Measurements from ENCODE around the gene PALM. TPM values are rescaled to one million over a fixed set of nuclear protein-coding genes. Genes with fewer than 3 reads are reported as not detected.

The PALM gene
- total and polyA plus RNA-seq, 9 of the 15 experiments (the other 6 are each of a cell fraction or from before 2014, with no cell fraction given), result 0.04 to 6.6 (median 1.7) TPM

GRCh38 chr19:680287-681028, 28.3 kb upstream of the PALM start (continued):
- TF ChIP-seq NONO (IDR thresholded peaks at IDR 0.05; ENCODE audit: low read depth in 2 of 2, low read length in 1 of 2) (peak in 1 of 2 experiments; percentile 96; a peak in 3 of 4 replicates), JUNB (CRISPR knock-in tag; conservative IDR thresholded peaks at IDR 0.05) (0 out of 2 replicates have a peak, but pooled peaks have one; percentile 28), HLTF (IDR thresholded peaks at IDR 0.05) (0 out of 2 replicates have a peak, but pooled peaks have one; percentile 60), E2F8 (IDR thresholded peaks at IDR 0.05; ENCODE audit: low read depth, partially characterized antibody) (peak; percentile 58), POLR2B (IDR thresholded peaks at IDR 0.05; ENCODE audit: low read depth, partially characterized antibody) (peak; percentile 91), CCNT2 (IDR thresholded peaks at IDR 0.05; ENCODE audit: borderline replicate concordance, extremely low read depth, insufficient read length, low read depth, low read length) (peak; percentile 89)
- TF ChIP-seq, protein P1, sequence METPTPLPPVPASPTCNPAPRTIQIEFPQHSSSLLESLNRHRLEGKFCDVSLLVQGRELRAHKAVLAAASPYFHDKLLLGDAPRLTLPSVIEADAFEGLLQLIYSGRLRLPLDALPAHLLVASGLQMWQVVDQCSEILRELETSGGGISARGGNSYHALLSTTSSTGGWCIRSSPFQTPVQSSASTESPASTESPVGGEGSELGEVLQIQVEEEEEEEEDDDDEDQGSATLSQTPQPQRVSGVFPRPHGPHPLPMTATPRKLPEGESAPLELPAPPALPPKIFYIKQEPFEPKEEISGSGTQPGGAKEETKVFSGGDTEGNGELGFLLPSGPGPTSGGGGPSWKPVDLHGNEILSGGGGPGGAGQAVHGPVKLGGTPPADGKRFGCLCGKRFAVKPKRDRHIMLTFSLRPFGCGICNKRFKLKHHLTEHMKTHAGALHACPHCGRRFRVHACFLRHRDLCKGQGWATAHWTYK (CRISPR knock-in tag; IDR thresholded peaks at IDR 0.05), result peak; percentile 69; the same call in 1 of the 2 replicates
- TF ChIP-seq, protein P2, sequence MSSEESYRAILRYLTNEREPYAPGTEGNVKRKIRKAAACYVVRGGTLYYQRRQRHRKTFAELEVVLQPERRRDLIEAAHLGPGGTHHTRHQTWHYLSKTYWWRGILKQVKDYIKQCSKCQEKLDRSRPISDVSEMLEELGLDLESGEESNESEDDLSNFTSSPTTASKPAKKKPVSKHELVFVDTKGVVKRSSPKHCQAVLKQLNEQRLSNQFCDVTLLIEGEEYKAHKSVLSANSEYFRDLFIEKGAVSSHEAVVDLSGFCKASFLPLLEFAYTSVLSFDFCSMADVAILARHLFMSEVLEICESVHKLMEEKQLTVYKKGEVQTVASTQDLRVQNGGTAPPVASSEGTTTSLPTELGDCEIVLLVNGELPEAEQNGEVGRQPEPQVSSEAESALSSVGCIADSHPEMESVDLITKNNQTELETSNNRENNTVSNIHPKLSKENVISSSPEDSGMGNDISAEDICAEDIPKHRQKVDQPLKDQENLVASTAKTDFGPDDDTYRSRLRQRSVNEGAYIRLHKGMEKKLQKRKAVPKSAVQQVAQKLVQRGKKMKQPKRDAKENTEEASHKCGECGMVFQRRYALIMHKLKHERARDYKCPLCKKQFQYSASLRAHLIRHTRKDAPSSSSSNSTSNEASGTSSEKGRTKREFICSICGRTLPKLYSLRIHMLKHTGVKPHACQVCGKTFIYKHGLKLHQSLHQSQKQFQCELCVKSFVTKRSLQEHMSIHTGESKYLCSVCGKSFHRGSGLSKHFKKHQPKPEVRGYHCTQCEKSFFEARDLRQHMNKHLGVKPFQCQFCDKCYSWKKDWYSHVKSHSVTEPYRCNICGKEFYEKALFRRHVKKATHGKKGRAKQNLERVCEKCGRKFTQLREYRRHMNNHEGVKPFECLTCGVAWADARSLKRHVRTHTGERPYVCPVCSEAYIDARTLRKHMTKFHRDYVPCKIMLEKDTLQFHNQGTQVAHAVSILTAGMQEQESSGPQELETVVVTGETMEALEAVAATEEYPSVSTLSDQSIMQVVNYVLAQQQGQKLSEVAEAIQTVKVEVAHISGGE (CRISPR knock-in tag; IDR thresholded peaks at IDR 0.05), result peak in 1 of 3 experiments; percentile 56; a peak in 1 of 6 replicates
- TF ChIP-seq, protein P3, sequence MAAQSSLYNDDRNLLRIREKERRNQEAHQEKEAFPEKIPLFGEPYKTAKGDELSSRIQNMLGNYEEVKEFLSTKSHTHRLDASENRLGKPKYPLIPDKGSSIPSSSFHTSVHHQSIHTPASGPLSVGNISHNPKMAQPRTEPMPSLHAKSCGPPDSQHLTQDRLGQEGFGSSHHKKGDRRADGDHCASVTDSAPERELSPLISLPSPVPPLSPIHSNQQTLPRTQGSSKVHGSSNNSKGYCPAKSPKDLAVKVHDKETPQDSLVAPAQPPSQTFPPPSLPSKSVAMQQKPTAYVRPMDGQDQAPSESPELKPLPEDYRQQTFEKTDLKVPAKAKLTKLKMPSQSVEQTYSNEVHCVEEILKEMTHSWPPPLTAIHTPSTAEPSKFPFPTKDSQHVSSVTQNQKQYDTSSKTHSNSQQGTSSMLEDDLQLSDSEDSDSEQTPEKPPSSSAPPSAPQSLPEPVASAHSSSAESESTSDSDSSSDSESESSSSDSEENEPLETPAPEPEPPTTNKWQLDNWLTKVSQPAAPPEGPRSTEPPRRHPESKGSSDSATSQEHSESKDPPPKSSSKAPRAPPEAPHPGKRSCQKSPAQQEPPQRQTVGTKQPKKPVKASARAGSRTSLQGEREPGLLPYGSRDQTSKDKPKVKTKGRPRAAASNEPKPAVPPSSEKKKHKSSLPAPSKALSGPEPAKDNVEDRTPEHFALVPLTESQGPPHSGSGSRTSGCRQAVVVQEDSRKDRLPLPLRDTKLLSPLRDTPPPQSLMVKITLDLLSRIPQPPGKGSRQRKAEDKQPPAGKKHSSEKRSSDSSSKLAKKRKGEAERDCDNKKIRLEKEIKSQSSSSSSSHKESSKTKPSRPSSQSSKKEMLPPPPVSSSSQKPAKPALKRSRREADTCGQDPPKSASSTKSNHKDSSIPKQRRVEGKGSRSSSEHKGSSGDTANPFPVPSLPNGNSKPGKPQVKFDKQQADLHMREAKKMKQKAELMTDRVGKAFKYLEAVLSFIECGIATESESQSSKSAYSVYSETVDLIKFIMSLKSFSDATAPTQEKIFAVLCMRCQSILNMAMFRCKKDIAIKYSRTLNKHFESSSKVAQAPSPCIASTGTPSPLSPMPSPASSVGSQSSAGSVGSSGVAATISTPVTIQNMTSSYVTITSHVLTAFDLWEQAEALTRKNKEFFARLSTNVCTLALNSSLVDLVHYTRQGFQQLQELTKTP (IDR thresholded peaks at IDR 0.05; ENCODE audit: low read depth in 1 of 2, partially characterized antibody in 2 of 2), result peak in 1 of 2 experiments; percentile 27

Measured in K562 (cell line).